SU-DHL-6 (cell line): ENCODE results near the gene PACS1.

Experiments used
- H2AFZ ChIP-seq: fragments of 200-600 bp; sonication (generic); 2 replicates; pipeline ENCODE4 v1.6.1; 2014; ENCODE audit warnings: low read depth, mild to moderate bottlenecking, moderate library complexity, mixed read lengths, antibody characterized with exemption, low read length; ENCODE audit not compliant: severe bottlenecking
- H3F3A ChIP-seq: fragments of 200-600 bp; shearing (Covaris generic); 2 replicates; pipeline ENCODE4 v1.6.0; 2016; ENCODE audit warnings: antibody characterized with exemption, mild to moderate bottlenecking; ENCODE audit not compliant: insufficient read depth
- H3K27ac ChIP-seq: fragments of 200-600 bp; sonication (generic); 2 replicates; pipeline ENCODE4 v1.5.1; 2016; ENCODE audit warnings: low read depth, mild to moderate bottlenecking, low read length, moderate library complexity, mixed read lengths
- H3K27me3 ChIP-seq: fragments of 200-600 bp; sonication (generic), shearing (Covaris generic); 2 replicates; pipeline ENCODE4 v1.6.0; 2014; ENCODE audit warnings: mild to moderate bottlenecking, low read length
- H3K36me3 ChIP-seq: fragments of 200-600 bp; sonication (generic); 2 replicates; pipeline ENCODE4 v1.6.1; 2014; ENCODE audit warnings: mild to moderate bottlenecking, low read length, mixed read lengths
- H3K4me2 ChIP-seq: fragments of 300-600, 200-600 bp; shearing (Covaris generic), sonication (generic); 2 replicates; pipeline ENCODE4 v1.6.0; 2014; ENCODE audit warnings: low read length, low read depth, mild to moderate bottlenecking; ENCODE audit not compliant: poor library complexity, severe bottlenecking
- H3K4me3 ChIP-seq: fragments of 200-600 bp; sonication (generic); 2 replicates; pipeline ENCODE4 v1.5.1; 2014; ENCODE audit warnings: antibody characterized with exemption, low read length, mild to moderate bottlenecking, mixed read lengths; ENCODE audit not compliant: insufficient read depth, poor library complexity, severe bottlenecking
- H3K79me2 ChIP-seq: fragments of 200-600 bp; sonication (generic); 2 replicates; pipeline ENCODE4 v1.6.1; 2014; ENCODE audit warnings: mild to moderate bottlenecking, low read length, moderate library complexity; ENCODE audit not compliant: insufficient read depth
- H3K9ac ChIP-seq: fragments of 200-600 bp; sonication (generic); 2 replicates; pipeline ENCODE4 v1.7.0; 2014; ENCODE audit warnings: mild to moderate bottlenecking, low read length
- H3K9me2 ChIP-seq: fragments of 200-600 bp; sonication (generic); replicated peaks from 2 replicates; pipeline ENCODE4 v1.6.1; 2014; ENCODE audit warnings: low read length; ENCODE audit not compliant: insufficient read depth
- H3K9me3 ChIP-seq: fragments of 200-600 bp; sonication (generic); 2 replicates; pipeline ENCODE4 v1.6.1; 2014; ENCODE audit warnings: low read length, mixed read lengths; ENCODE audit not compliant: insufficient read depth
- H4K20me1 ChIP-seq: fragments of 200-600 bp; sonication (generic); 2 replicates; pipeline ENCODE4 v1.6.1; 2014; ENCODE audit warnings: low read depth, mild to moderate bottlenecking, antibody characterized with exemption, low read length, moderate library complexity, mixed read lengths
- CTCF ChIP-seq: fragments of 200-600 bp; sonication (generic); IDR thresholded peaks from one replicate; pipeline ENCODE4 v1.5.1; 2017; ENCODE audit warnings: antibody characterized with exemption, mild to moderate bottlenecking, low read length, moderate library complexity; ENCODE audit not compliant: insufficient read depth, poor library complexity, severe bottlenecking
- EZH2phosphoT487 ChIP-seq: fragments of 200-600 bp; sonication (generic), shearing (Covaris generic); conservative IDR thresholded peaks from 2 replicates; pipeline ENCODE4 v1.6.1; 2018; ENCODE audit warnings: mild to moderate bottlenecking, antibody characterized with exemption, low read length, moderate library complexity, mixed read lengths

The PACS1 gene

GRCh38 chr11:66119348-66120133 is 49.5 kb downstream of the PACS1 start:
- Histone ChIP-seq H3K9me2 (no peaks in the 10 kb centered on the region), H3K27me3 (no peaks in the 10 kb centered on the region), H3K36me3 (no peaks in the 10 kb centered on the region), H3K27ac (no peak overlapping the region), H3K4me3 (no peak overlapping the region), H3K9me3 (no peaks in the 10 kb centered on the region), H3K79me2 (no peaks in the 10 kb centered on the region), H3K9ac (no peak overlapping the region), H3F3A (no peaks in the 10 kb centered on the region), H2AFZ (no peak overlapping the region), H4K20me1 (no peaks in the 10 kb centered on the region), H3K4me2 (no peak overlapping the region)
- TF ChIP-seq CTCF = no peak
- TF ChIP-seq EZH2phosphoT487 = no peak

- H2AFZ ChIP-seq = no peak overlapping the region
- H3K79me2 ChIP-seq = no peaks in the 10 kb centered on the region
- H3K9me3 ChIP-seq = no peaks in the 10 kb centered on the region
- H3K27ac ChIP-seq = no peak overlapping the region
- H4K20me1 ChIP-seq = no peaks in the 10 kb centered on the region
- no peaks in the 10 kb centered on the region for H3K36me3 ChIP-seq
- no peak overlapping the region for H3K4me2 ChIP-seq
- no peak overlapping the region for H3K9ac ChIP-seq
- H3K27me3 ChIP-seq = no peaks in the 10 kb centered on the region
- H3K4me3 ChIP-seq = no peak overlapping the region
- TF ChIP-seq EZH2phosphoT487 (no peak), CTCF (no peak)
- H3K9me2 ChIP-seq = no peaks in the 10 kb centered on the region
- H3F3A ChIP-seq = 0 out of 2 replicates have a peak, but pooled peaks cover 4% of the 10 kb centered on the region
Measured at GRCh38 chr11:66121466-66121865, 51.4 kb downstream of the PACS1 start.

- Histone ChIP-seq H3K4me3 (no peak overlapping the region), H3K4me2 (no peak overlapping the region), H3K27ac (no peak overlapping the region), H2AFZ (no peak overlapping the region), H4K20me1 (no peaks in the 10 kb centered on the region), H3K27me3 (no peaks in the 10 kb centered on the region), H3K79me2 (no peaks in the 10 kb centered on the region), H3K9ac (no peak overlapping the region), H3K36me3 (no peaks in the 10 kb centered on the region), H3F3A (0 out of 2 replicates have a peak, but pooled peaks cover 10% of the 10 kb centered on the region), H3K9me2 (no peaks in the 10 kb centered on the region), H3K9me3 (no peaks in the 10 kb centered on the region)
- TF ChIP-seq EZH2phosphoT487 = no peak
- no peak for TF ChIP-seq CTCF
Measured at GRCh38 chr11:66123902-66124301, 53.8 kb downstream of the PACS1 start.
